Activated CD4-positive, alpha-beta T cell treated with anti-CD3 and anti-CD28 coated beads for 48 hours (primary cell): ENCODE results near the gene RNF5.

Experiments used
- DNase-seq: peaks from one replicate; pipeline ENCODE4 v3.0.0-alpha.2; 2020

RNF5 gene

DNA sequence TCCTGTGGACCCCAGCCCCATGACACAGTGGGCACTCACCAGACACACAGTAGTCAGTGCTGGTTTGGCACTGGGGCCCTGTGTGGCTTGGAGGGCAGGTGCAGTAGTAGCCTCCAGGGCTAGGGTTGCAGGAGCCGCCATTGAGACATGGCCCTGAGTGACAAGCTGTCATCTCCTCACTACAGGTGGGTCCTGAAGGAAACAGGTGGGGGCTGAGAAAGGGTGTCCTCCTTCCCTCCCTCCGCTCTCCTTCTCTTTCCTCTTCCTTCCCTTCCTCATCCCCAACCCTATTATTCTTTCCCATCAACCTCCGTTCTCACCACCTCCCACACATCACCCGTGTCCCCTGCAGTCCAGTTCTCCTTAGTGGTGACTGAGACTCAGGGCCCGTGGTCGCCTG, 35.4 kb downstream of the RNF5 start:
- DNase-seq: no peak

DNA sequence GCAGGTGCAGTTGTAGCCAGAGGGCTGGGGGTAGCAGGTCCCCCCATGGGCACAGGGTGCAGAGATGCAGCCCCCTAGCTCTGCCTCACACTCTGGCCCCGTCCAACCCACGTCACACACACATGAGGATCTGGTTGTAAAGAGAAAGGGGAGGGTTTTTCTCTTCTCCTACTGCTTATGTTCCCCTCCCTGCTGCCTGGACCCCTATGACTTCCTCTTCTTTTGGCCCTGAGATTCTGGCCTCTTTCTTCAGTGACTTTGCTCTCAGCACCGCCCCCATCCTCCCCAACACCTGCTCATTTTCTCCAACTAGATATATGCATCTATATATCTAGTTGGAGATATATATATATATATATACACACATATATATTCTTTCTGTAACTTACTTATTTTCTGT, 35.9 kb downstream of the RNF5 start:
- no peak for DNase-seq

DNA sequence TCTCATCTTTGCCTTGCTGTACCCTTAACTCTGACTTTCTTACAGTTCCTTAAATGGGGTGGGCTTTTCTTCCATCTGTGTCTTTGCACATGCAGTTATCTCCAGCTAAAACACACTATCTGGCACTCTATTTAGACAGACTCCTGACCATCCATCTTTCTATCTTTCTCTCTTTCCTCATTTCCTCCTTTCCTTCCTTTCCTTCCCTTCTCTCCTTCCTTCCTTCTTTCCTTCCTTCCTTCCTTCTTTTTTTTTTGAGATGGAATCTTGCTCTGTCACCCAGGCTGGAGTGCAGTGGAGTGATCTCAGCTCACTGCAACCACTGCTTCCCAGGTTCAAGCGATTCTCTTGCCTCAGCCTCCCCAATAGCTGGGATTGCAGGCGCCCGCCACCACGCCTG, 37.4 kb downstream of the RNF5 start:
- DNase-seq: no peak

DNA sequence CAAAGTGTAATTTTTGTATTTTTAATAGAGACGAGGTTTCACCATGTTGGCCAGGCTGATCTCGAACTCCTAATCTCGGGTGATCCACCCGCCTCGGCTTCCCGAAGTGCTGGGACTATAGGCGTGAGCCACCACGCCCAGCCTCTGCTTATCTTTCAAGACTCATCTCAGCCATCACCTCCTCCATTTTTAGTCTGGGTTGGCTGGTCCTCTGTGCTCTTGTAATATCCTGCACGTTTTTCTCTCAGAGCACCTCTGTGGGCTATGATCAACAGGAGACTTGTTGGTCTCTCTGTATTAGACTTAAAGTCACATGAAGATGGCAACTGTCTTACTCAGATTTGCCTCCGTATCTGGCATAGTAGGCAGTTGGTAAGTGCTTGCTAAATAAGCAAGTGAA, 38.1 kb downstream of the RNF5 start:
- no peak for DNase-seq

DNA sequence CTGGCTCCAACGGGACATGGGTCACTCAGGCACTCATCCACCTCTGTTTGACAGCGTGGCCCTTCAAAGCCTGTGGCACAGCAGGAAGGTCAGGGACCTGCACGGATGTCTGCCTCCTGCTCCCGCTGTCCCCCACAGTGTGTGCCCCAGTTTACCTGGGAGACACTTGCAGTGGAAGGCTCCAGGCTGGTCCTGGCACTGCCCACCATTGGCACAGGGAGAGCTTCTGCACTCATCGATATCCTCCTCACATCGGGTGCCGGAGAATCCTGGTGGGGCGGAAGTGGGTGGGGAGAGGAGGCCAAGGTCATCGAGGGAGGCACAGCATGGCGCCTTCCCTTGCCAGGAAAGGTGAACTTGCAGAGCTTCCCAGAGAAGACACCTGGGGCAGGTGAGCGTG, 38.8 kb downstream of the RNF5 start:
- DNase-seq: no peak

DNA sequence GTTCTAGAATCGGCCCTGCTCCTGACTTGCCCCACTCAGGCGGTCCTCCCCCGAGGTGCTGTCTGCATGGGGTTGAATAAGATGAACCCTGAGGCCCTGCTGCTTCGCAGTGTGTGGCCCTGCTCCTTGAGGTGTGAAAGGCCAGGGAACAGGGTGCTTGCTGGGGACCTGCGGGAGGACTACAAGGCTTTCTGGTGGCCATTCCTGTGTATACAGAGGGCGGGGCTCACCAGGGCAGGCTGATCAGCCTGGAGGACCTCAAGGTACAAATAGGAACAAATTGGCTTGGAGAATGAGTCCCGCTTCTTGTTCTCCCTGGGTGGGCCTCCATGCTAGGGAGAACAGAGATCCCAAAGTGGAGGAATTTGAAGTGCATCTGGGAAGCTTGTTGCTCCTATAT, 40.0 kb downstream of the RNF5 start:
- DNase-seq: no peak

DNA sequence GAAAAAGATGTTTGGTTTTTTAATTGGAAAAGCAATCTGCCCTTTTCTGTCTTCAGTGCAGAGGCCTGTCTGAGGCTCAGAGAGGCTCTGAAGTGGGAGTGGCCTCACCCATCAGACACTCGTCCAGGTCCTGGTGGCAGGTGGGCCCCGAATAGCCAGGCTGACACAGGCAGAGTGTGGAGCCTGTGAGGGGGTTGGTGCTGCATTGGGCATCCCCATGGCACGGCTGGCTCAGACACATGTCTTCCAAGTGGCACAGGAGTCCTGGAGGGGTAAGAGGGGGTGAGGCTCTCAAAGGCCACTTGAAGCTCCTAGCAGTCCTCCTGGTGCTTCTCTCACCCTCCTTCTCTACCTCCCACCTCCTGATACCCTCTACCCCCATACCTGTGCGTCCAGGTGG, 41.8 kb downstream of the RNF5 start:
- DNase-seq: no peak

DNA sequence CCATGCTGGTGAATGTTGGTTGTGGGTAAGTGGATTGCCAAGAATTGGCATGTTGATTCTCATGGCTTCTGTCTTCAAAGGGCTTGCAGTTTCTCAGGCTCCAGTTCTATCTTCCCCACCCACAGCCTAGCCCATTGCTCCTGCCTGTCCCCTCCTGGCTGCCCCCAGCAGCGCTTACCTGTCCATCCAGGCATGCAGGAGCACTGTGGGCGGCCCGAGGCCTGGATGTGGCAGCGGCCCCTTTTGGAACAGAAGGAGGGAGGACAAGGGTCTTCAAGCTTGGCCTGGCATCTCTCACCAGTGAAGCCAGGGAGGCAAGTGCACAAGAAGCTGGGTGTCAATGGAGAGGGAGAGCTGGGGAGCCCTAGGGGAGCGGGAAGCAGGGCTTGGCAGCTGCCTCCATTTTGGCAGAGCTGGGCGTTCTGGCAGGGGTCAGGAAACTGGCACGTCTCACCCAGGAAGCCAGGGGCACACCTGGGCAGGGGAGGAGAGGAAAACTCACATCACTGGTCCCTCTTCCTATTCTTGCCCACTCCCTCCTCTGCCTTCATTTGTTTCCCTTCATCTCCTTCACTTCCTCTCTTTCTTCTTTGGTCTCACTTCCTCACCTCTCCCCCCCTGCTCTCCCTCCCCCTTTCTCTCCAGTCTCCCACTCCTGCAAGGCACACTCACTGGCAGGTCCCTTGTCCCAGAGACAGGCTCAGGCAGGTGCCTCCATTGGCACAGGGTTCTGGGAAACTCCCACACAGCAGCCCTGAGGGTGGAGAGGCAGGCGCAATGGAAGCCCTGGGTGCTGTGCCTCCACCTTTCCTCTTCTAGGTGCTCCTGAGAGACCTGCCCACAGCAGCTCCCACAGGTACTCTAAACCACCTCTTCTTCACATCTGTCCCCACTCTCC, 44.4 kb downstream of the RNF5 start:
- no peak for DNase-seq

DNA sequence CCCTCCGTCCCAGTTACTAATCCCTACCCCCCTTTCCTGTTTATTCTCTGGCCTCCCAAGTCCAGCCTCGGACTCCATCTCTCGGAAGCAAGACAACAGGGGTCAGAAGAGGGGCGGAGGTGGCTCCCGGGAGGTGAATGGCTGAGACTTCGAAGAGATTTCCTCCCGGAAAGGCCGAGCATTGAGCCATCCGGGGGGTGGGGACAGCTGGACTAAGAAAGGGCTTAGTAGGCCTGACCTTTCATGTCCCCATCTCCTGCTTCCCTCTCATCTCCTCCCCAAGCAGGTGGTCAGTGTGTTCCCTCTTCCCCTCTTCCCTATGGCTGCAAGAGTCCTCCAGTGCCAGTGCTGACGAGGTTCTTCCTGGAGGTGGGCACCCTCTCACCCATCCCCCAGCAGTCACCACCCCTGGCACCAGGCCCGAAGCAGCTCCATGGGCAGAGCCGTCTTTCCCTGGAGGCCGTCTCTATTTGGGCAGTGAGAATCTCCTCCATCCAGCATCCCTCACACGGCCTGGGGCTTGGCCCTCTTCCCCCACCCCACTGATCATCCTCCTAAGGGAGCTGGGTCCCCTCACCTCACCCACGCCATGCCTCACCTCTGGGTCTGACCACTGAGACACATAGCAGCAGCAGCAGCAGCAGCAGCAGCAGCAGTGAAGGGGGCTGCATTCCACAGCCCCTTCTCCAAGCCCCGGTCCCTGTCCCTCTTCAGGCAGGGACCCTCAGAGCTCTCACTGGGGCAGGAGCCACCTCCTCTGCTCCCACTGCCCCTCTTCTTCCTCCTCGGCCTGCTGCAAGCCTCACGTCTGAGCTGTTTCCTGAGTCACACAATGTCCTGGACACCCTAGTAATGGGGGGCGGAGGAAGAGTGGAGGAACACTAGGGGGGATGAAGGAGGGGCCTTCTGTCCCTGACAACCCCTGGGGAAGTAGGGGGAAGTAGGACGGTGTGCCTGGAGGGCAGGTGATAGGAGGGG, 45.3 kb downstream of the RNF5 start, which contains the start of gene NOTCH4:
Gene NOTCH4 (minus strand): TSS at position 810 of the 978 bp plus-strand sequence. CDS start 139 bp downstream, at position 671.
- DNase-seq: no peak

DNA sequence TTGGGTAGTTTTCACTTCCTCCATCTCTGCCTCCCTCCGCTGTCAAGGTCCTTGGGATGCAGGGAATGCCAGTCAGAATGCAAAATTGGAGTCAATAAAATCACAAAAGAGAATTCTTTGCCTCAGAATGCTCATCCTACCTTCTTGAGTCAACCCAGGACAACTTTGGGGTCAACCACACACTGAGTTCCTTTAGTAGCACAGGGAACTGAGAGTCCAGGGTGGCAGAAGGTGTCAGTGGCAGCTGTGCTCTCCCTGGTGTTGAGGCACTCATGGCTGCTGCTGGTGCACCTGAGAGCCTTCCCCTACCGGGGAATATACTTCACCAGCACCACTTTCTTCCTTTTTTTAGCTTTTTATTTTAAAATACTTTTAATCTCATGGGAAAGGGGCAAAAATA, 46.5 kb downstream of the RNF5 start:
- no peak for DNase-seq

DNA sequence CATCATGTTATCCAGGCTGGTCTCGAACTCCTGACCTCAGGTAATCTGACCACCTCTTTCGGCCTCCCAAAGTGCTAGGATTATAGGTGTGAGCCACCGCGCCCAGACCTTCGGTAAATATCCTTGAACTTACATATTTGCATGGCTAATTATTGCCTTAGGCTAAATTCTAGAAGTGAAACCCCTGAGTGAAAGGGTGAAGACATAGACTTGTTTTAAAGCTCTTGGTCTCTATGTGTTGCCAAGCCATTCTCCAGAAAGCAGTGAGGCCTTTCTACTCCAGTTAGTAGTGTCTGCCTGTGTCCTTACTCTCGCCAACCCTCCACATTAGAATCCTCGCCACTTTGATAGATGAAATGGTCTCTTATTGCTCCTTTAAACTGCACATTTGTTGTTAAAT, 48.2 kb downstream of the RNF5 start:
- DNase-seq: no peak
